ENCODE data around the gene NPAS3. TPM values are rescaled to one million over a fixed set of nuclear protein-coding genes. Genes with fewer than 3 reads are reported as not detected.

NPAS3 gene
- total RNA-seq, 1 donor from 2014 or later = not detected

GRCh38 chr14:33483541-33483940 lies 544.9 kb downstream of the NPAS3 start:
- H3K27ac Mint-ChIP-seq = no peak overlapping the region
- Histone ChIP-seq H3K4me3 (no peak overlapping the region), H3K27ac (no peak overlapping the region), H3F3A (ENCODE audit: low read depth) (no peaks in the 10 kb centered on the region), H2AFZ (replicated peaks) (no peak overlapping the region), H3K36me3 (no peaks in the 10 kb centered on the region), H3K27me3 (no peaks in the 10 kb centered on the region), H3K4me1 (peaks cover 37% of the 10 kb centered on the region), H4K20me1 (ENCODE audit: low read depth) (no peaks in the 10 kb centered on the region), H3K9ac (no peak overlapping the region), H3K9me3 (ENCODE audit: low read depth) (no peaks in the 10 kb centered on the region), H3K79me2 (ENCODE audit: low read depth) (no peaks in the 10 kb centered on the region), H3K4me2 (no peak overlapping the region)
- TF ChIP-seq EZH2phosphoT487 (IDR thresholded peaks at IDR 0.05) = no peak
- H3K27me3 Mint-ChIP-seq (ENCODE audit: insufficient read depth, low read depth) = peaks cover 6% of the 10 kb centered on the region
- peaks cover 5% of the 10 kb centered on the region for H3K9me3 Mint-ChIP-seq
- peaks cover 1% of the 10 kb centered on the region for H3K36me3 Mint-ChIP-seq
- no peak for DNase-seq (ENCODE audit: low spot score)
- no peak overlapping the region for H3K4me3 Mint-ChIP-seq
- H3K4me1 Mint-ChIP-seq = peaks cover 55% of the 10 kb centered on the region

GRCh38 chr14:33484264-33484663 lies 545.6 kb downstream of the NPAS3 start:
- H3K27me3 ChIP-seq = no peaks in the 10 kb centered on the region
- no peaks in the 10 kb centered on the region for H3K9me3 ChIP-seq (ENCODE audit: low read depth)
- peaks cover 32% of the 10 kb centered on the region for H3K4me1 ChIP-seq
- H3K9ac ChIP-seq = no peak overlapping the region
- H3K4me2 ChIP-seq = no peak overlapping the region
- Mint-ChIP-seq H3K9me3 (peaks cover 5% of the 10 kb centered on the region), H3K4me1 (peaks cover 49% of the 10 kb centered on the region), H3K36me3 (peaks cover 1% of the 10 kb centered on the region), H3K27ac (no peak overlapping the region), H3K4me3 (no peak overlapping the region), H3K27me3 (ENCODE audit: insufficient read depth, low read depth) (peaks cover 6% of the 10 kb centered on the region)
- H3K27ac ChIP-seq = no peak overlapping the region
- no peak overlapping the region for H3K4me3 ChIP-seq
- no peak for TF ChIP-seq CTCF (IDR thresholded peaks at IDR 0.05)
- no peak for TF ChIP-seq EZH2phosphoT487 (IDR thresholded peaks at IDR 0.05)
- no peak for TF ChIP-seq EZH2 (IDR thresholded peaks at IDR 0.05)
- H4K20me1 ChIP-seq (ENCODE audit: low read depth) = no peaks in the 10 kb centered on the region
- H3K79me2 ChIP-seq (ENCODE audit: low read depth) = no peaks in the 10 kb centered on the region
- no peak for DNase-seq (ENCODE audit: low spot score)
- H3F3A ChIP-seq (ENCODE audit: low read depth) = no peaks in the 10 kb centered on the region
- no peaks in the 10 kb centered on the region for H3K36me3 ChIP-seq
- no peak overlapping the region for H2AFZ ChIP-seq (replicated peaks)

- H3K27ac Mint-ChIP-seq = no peak overlapping the region
- H3K4me3 Mint-ChIP-seq = no peak overlapping the region
- H3K9me3 Mint-ChIP-seq = peaks cover 5% of the 10 kb centered on the region
- peaks cover 39% of the 10 kb centered on the region for H3K4me1 Mint-ChIP-seq
- no peaks in the 10 kb centered on the region for H3K36me3 ChIP-seq
- no peak for DNase-seq (ENCODE audit: low spot score)
- TF ChIP-seq EZH2 (IDR thresholded peaks at IDR 0.05) (no peak), EZH2phosphoT487 (IDR thresholded peaks at IDR 0.05) (no peak), CTCF (IDR thresholded peaks at IDR 0.05) (no peak)
- no peaks in the 10 kb centered on the region for H3K79me2 ChIP-seq (ENCODE audit: low read depth)
- H3K9me3 ChIP-seq (ENCODE audit: low read depth) = no peaks in the 10 kb centered on the region
- no peak overlapping the region for H3K27ac ChIP-seq
- H3K27me3 ChIP-seq = no peaks in the 10 kb centered on the region
- peaks cover 12% of the 10 kb centered on the region for H3K4me1 ChIP-seq
- peaks cover 1% of the 10 kb centered on the region for H3K36me3 Mint-ChIP-seq
- no peak overlapping the region for H3K4me2 ChIP-seq
- H3F3A ChIP-seq (ENCODE audit: low read depth) = no peaks in the 10 kb centered on the region
- no peak overlapping the region for H3K9ac ChIP-seq
- H3K4me3 ChIP-seq = no peak overlapping the region
- H2AFZ ChIP-seq (replicated peaks) = no peak overlapping the region
- H4K20me1 ChIP-seq (ENCODE audit: low read depth) = no peaks in the 10 kb centered on the region
- peaks cover 3% of the 10 kb centered on the region for H3K27me3 Mint-ChIP-seq (ENCODE audit: insufficient read depth, low read depth)
These were observed 547.7 kb downstream of the NPAS3 start for GRCh38 chr14:33486332-33486890.

- Histone ChIP-seq H3K4me2 (no peak overlapping the region), H2AFZ (replicated peaks) (no peak overlapping the region), H3K9ac (no peak overlapping the region), H3K27me3 (no peaks in the 10 kb centered on the region), H3K4me1 (peaks cover 9% of the 10 kb centered on the region), H3K36me3 (no peaks in the 10 kb centered on the region), H3K27ac (no peak overlapping the region), H3F3A (ENCODE audit: low read depth) (no peaks in the 10 kb centered on the region), H3K79me2 (ENCODE audit: low read depth) (no peaks in the 10 kb centered on the region), H3K4me3 (no peak overlapping the region), H4K20me1 (ENCODE audit: low read depth) (no peaks in the 10 kb centered on the region), H3K9me3 (ENCODE audit: low read depth) (no peaks in the 10 kb centered on the region)
- no peak for DNase-seq (ENCODE audit: low spot score)
- Mint-ChIP-seq H3K27ac (peak overlapping the region; percentile 29), H3K4me3 (no peak overlapping the region), H3K4me1 (peaks cover 51% of the 10 kb centered on the region), H3K9me3 (peaks cover 5% of the 10 kb centered on the region), H3K36me3 (peaks cover 1% of the 10 kb centered on the region), H3K27me3 (ENCODE audit: insufficient read depth, low read depth) (peaks cover 3% of the 10 kb centered on the region)
- TF ChIP-seq EZH2 (IDR thresholded peaks at IDR 0.05) = no peak
- no peak for TF ChIP-seq EZH2phosphoT487 (IDR thresholded peaks at IDR 0.05)
- TF ChIP-seq CTCF (IDR thresholded peaks at IDR 0.05) = no peak
These were observed 549.9 kb downstream of the NPAS3 start for GRCh38 chr14:33488582-33488981.
